Astrocyte of the spinal cord (primary cell): ENCODE measurements around the gene ZNF460.
"Not testable (repeated sequence)": the region's sequence is repeated elsewhere in the genome, so short reads cannot be mapped to it uniquely, and the experiment has no call there.

Experiments used
- DNase-seq: peaks from one replicate; pipeline ENCODE4 v3.0.0; 2011; ENCODE audit warnings: low read depth, low spot score
- H3K4me3 ChIP-seq: 2 replicates; pipeline ENCODE4 v1.5.1; 2011; ENCODE audit warnings: low read depth, mild to moderate bottlenecking, low read length, moderate library complexity
- CTCF ChIP-seq: IDR thresholded peaks from 2 replicates; pipeline ENCODE4 v1.5.1; 2012; ENCODE audit warnings: low read depth, mild to moderate bottlenecking, low read length, inconsistent platforms
- in situ Hi-C: cut with HindIII; loops from 2 replicates; pipeline ENCODE4 v1.10.0; 2017; ENCODE audit warnings: low sequenced_read_pairs

The ZNF460 gene

GRCh38 chr19:57242821-57243220 lies 37.5 kb upstream of the ZNF460 start:
- in situ Hi-C loops: no loop called here
- no peak for DNase-seq
- TF ChIP-seq CTCF: no peak
- H3K4me3 ChIP-seq: no peak overlapping the region

GRCh38 chr19:57244513-57244912 lies 35.8 kb upstream of the ZNF460 start:
- in situ Hi-C loops: no loop called here
- no peak overlapping the region for H3K4me3 ChIP-seq
- TF ChIP-seq CTCF: no peak
- DNase-seq: no peak

GRCh38 chr19:57245066-57245465 lies 35.2 kb upstream of the ZNF460 start:
- in situ Hi-C loops: no loop called here

GRCh38 chr19:57245959-57246358 lies 34.3 kb upstream of the ZNF460 start:
- in situ Hi-C loops: no loop called here

More at GRCh38 chr19:57245066-57245465, 35.2 kb upstream of the ZNF460 start:
- H3K4me3 ChIP-seq: no peak overlapping the region
- no peak for TF ChIP-seq CTCF
- DNase-seq: no peak

GRCh38 chr19:57248646-57249045 lies 31.6 kb upstream of the ZNF460 start:
- DNase-seq: no peak
- no peak for TF ChIP-seq CTCF
- no peak overlapping the region for H3K4me3 ChIP-seq
- in situ Hi-C loops: no loop called here

More at GRCh38 chr19:57245959-57246358, 34.3 kb upstream of the ZNF460 start:
- no peak for TF ChIP-seq CTCF
- H3K4me3 ChIP-seq: no peak overlapping the region
- no peak for DNase-seq

- H3K4me3 ChIP-seq: no peak overlapping the region
- in situ Hi-C loops: no loop called here
- no peak for DNase-seq
- TF ChIP-seq CTCF: no peak
Observed at GRCh38 chr19:57249329-57249728, 31.0 kb upstream of the ZNF460 start.

GRCh38 chr19:57253767-57254166 lies 26.5 kb upstream of the ZNF460 start:
- H3K4me3 ChIP-seq, in situ Hi-C loops: not testable (repeated sequence)
- DNase-seq: peak; percentile 5
